Choroid plexus epithelial cell (primary cell): ENCODE data around the gene PUS10.
A peak's percentile ranks its signal among the peaks of the same experiment; 100 is the strongest.

Source experiments
- DNase-seq: peaks from one replicate; pipeline ENCODE4 v3.0.0-alpha.2; 2010; ENCODE audit warnings: low read depth
- H3K4me3 ChIP-seq: 2 replicates; pipeline ENCODE4 v1.5.1; 2011; ENCODE audit warnings: low read depth, mild to moderate bottlenecking, control low read depth, low read length, moderate library complexity
- TF ChIP-seq, protein P1 (sequence below): conservative IDR thresholded peaks from 2 replicates; pipeline ENCODE4 v1.5.1; 2011; ENCODE audit warnings: low read depth, mild to moderate bottlenecking, control low read depth, inconsistent platforms, low read length, moderate library complexity

The PUS10 gene

DNA sequence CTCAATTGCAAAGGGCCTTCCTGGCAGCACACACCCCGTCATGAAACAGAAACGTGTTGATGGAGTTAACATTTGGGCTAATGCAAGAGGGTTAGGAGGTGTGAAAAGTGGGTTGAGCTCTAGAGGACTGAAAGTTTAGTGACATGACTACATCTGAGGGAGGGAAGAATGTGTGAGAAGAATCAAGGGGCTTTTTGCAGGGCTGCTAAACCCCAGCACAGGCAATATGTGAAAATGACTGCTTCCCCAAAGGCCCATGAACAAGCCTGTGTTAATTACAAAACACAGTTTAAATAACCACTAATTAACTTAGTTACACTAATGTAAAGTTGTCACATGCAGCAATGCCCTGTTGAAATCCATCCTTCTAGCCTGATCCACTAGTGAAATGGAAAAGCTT, 63.9 kb downstream of the PUS10 start:
- H3K4me3 ChIP-seq = no peak overlapping the region
- DNase-seq = no peak
- TF ChIP-seq, protein P1, sequence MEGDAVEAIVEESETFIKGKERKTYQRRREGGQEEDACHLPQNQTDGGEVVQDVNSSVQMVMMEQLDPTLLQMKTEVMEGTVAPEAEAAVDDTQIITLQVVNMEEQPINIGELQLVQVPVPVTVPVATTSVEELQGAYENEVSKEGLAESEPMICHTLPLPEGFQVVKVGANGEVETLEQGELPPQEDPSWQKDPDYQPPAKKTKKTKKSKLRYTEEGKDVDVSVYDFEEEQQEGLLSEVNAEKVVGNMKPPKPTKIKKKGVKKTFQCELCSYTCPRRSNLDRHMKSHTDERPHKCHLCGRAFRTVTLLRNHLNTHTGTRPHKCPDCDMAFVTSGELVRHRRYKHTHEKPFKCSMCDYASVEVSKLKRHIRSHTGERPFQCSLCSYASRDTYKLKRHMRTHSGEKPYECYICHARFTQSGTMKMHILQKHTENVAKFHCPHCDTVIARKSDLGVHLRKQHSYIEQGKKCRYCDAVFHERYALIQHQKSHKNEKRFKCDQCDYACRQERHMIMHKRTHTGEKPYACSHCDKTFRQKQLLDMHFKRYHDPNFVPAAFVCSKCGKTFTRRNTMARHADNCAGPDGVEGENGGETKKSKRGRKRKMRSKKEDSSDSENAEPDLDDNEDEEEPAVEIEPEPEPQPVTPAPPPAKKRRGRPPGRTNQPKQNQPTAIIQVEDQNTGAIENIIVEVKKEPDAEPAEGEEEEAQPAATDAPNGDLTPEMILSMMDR = no peak

DNA sequence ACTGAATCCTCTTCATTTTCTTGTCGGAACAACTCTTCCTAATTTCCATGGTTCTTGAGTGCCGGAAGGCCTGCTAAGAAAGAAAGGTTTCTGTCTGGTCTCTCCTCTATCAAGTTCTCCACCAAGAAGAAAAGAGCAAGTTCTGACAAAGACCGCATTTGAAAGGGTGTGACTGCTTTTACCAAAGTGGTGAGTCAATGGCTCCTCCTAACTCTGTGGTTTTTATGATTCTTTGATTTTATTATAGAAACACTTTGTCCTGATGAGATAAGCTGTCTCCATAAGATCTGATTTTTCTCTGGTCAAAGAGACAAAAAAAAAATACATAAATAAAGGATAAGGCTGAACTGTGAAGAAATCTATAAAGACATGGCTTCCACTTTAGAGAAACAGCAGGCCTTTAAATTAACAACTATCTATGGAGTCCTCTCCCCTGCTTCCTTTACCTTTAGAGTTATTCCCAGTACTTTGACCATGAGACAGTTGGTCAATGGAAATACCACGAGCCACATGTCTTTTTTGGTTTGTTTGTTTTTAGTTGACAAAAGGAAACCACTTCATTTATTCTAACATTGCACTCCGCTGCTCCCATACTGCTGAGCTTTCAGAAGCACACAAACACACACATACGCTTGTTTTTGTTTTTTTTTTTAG, 69.0 kb downstream of the PUS10 start:
- no peak overlapping the region for H3K4me3 ChIP-seq
- DNase-seq = peak; percentile 31
- TF ChIP-seq, protein P1 = no peak

DNA sequence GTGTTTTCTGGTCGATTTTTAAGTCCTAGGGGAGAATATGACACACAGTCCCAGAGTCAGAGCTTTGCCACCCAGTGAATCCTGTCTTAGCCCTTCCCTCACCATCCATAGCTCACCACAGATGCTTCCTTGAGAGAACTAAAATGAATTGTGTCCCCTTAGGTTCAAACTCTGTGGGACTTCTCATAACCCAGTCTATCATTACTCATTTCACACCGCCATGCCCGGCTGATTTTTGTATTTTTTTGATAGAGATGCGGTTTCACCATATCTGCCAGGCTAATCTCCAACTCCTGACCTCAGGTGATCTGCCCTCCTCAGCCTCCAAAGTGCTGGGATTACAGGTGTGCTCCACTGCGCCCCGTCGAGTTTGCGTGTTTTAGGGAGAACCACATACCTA, 69.9 kb downstream of the PUS10 start:
- no peak overlapping the region for H3K4me3 ChIP-seq
- TF ChIP-seq, protein P1 = no peak
- DNase-seq = no peak

DNA sequence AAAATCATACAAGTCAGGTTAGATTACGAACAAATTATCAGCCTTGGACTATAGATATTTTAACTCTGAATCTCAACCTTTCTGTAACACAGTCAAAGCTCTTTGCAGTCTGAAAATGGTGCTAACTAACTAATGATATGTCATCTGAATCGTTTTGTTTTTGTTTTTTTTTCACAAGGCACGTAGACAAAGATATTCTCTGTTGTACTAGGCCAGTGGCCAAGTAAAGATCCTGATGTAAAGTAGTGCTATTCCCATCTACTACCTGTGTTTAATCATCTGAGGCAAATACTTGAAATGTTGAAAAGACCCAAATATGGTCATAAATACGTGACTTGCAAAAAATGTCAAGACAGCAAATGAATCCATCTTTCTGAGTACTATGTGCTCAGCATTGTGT, 71.0 kb downstream of the PUS10 start:
- TF ChIP-seq, protein P1 = no peak
- H3K4me3 ChIP-seq = no peak overlapping the region
- DNase-seq = no peak

DNA sequence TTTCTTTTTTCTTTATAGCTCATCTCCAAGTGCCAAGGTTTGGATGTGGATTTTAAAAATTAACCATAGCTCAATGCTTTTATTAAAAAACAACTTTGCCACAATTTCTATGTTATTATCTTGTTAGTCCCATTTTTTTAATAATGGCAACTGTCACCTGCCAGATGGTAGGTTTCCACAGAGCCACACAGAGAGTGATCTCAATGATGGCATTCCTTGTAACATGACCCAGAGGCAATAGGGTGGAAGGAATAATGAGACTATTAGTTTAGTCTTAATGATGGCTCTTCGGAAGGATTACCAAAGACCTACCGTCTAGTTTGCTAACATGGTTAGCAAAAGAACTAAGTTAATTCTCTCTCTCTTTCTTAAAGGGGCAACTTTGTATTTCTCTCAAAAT, 72.7 kb downstream of the PUS10 start:
- H3K4me3 ChIP-seq = no peak overlapping the region
- no peak for DNase-seq
- TF ChIP-seq, protein P1 = no peak

DNA sequence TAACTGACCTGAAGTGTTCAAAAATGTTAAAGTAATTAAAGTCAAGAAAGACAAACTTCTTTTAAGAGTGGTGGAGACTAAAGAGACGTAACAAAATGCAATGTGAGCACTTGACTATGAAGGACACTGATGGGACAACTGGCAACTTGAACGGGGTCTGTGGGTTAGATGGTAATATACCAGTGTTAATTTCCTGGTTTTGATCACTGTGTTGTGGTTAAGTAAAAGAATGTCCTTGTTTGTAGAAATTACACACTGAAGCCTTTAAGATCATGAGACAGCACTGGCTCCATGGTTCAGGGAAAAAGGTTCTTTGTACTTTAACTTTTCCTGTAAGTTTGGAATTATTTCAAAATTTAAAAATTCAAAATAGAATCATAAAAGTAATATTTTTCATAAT, 78.4 kb downstream of the PUS10 start:
- no peak for DNase-seq
- no peak overlapping the region for H3K4me3 ChIP-seq
- TF ChIP-seq, protein P1 = no peak

DNA sequence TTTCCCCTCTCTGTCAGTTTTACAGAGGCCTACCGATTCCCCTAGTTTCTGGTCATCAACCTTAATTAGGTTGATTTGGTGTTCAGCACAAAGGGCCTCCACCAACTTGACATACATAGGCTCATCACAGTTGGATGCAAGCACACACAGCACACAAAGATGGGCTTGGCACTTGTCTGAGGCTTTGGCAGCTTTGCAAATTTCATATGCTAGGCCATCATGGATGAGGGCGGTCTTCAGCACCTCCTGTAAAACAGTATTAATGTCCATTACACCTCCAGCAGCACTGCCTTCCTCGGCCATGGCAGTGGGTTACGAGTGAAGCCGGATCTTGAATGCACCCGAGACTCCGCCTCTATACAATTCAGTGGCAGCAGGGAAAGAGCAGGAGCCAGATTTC, 79.8 kb downstream of the PUS10 start:
- TF ChIP-seq, protein P1 = no peak
- no peak for DNase-seq

More for the DNA sequence above, 79.8 kb downstream of the PUS10 start:
- H3K4me3 ChIP-seq = no peak overlapping the region
